Large intestine (tissue), 3 donors: ENCODE data around the gene STX1A. TPM values are rescaled to one million over a fixed set of nuclear protein-coding genes. Genes with fewer than 3 reads are reported as not detected.
"Not testable (repeated sequence)": the region's sequence is repeated elsewhere in the genome, so short reads cannot be mapped to it uniquely, and the experiment has no call there.

Experiments
- DNase-seq, 2 donors: peaks; one replicate each; pipeline versions ENCODE4 v3.0.0 to v3.0.0-alpha.2; 2013
- H3K27ac ChIP-seq: one replicate; pipeline ENCODE4 v1.5.1; 2013; ENCODE audit warnings: low read length
- H3K27me3 ChIP-seq: 2 replicates; pipeline ENCODE4 v1.6.1; 2013; ENCODE audit warnings: low read length; ENCODE audit not compliant: control insufficient read depth, insufficient read depth
- H3K36me3 ChIP-seq: 2 replicates; pipeline ENCODE4 v1.6.1; 2013; ENCODE audit warnings: low read length; ENCODE audit not compliant: control insufficient read depth, insufficient read depth
- H3K4me1 ChIP-seq: one replicate; pipeline ENCODE4 v1.6.1; 2013; ENCODE audit warnings: low read length; ENCODE audit not compliant: control insufficient read depth, insufficient read depth
- H3K4me3 ChIP-seq: one replicate; pipeline ENCODE4 v1.5.1; 2013; ENCODE audit warnings: low read length
- H3K9me3 ChIP-seq: one replicate; pipeline ENCODE4 v1.6.1; 2013; ENCODE audit warnings: mild to moderate bottlenecking, low read depth, low read length, moderate library complexity; ENCODE audit not compliant: control insufficient read depth
- WGBS: methylation state at CpG from one replicate; pipeline ENCODE4 v1.1.5; 2013; ENCODE audit warnings: low lambda C conversion rate; ENCODE audit not compliant: insufficient coverage; 5-methylcytosine and 5-hydroxymethylcytosine counted together
- polyA plus RNA-seq: library from polyadenylated mRNA; unstranded; fragments of 120-200 nt; gene quantifications from one replicate; pipeline ENCODE4 v1.2.1, GENCODE V29; 2013

The STX1A gene
- polyA plus RNA-seq, 1 donor = 36.1 TPM

- peaks cover 30% of the 10 kb centered on the region for H3K4me1 ChIP-seq
- not testable (repeated sequence) for DNase-seq, H3K9me3 ChIP-seq, H3K27me3 ChIP-seq, H3K27ac ChIP-seq, H3K4me3 ChIP-seq, H3K36me3 ChIP-seq
- no CpG with 5 or more reads among the region's 9 CpGs for WGBS
Measured at GRCh38 chr7:73720443-73720842, 974 bp upstream of the STX1A start.

GRCh38 chr7:73719806-73720169 lies 319 bp upstream of the STX1A start:
- DNase-seq = no peak
- no peaks in the 10 kb centered on the region for H3K9me3 ChIP-seq
- H3K27ac ChIP-seq = no peak overlapping the region
- H3K36me3 ChIP-seq = no peaks in the 10 kb centered on the region
- 67% methylated on average over 1 of the region's 16 CpGs for WGBS
- H3K4me1 ChIP-seq = peaks cover 36% of the 10 kb centered on the region
- H3K4me3 ChIP-seq = peak overlapping the region; percentile 46
- H3K27me3 ChIP-seq = no peaks in the 10 kb centered on the region

GRCh38 chr7:73718438-73718881 lies 1.0 kb downstream of the STX1A start:
- WGBS = no CpG with 5 or more reads among the region's 9 CpGs
- no peaks in the 10 kb centered on the region for H3K9me3 ChIP-seq
- H3K36me3 ChIP-seq = no peaks in the 10 kb centered on the region
- no peak overlapping the region for H3K27ac ChIP-seq
- peaks cover 37% of the 10 kb centered on the region for H3K4me1 ChIP-seq
- no peak for DNase-seq
- H3K27me3 ChIP-seq = no peaks in the 10 kb centered on the region
- peak overlapping the region; percentile 88 for H3K4me3 ChIP-seq

GRCh38 chr7:73717991-73718405 lies 1.5 kb downstream of the STX1A start:
- no CpG with 5 or more reads among the region's 10 CpGs for WGBS
- peaks cover 37% of the 10 kb centered on the region for H3K4me1 ChIP-seq
- H3K27me3 ChIP-seq = no peaks in the 10 kb centered on the region
- H3K27ac ChIP-seq = no peak overlapping the region
- no peaks in the 10 kb centered on the region for H3K36me3 ChIP-seq
- H3K9me3 ChIP-seq = no peaks in the 10 kb centered on the region
- no peak for DNase-seq
- peak overlapping the region; percentile 88 for H3K4me3 ChIP-seq

- no CpG with 5 or more reads among the region's 13 CpGs for WGBS
- Histone ChIP-seq H3K27ac (peak overlapping the region; percentile 33), H3K27me3 (no peaks in the 10 kb centered on the region), H3K4me1 (peaks cover 37% of the 10 kb centered on the region), H3K9me3 (no peaks in the 10 kb centered on the region), H3K36me3 (no peaks in the 10 kb centered on the region), H3K4me3 (no peak overlapping the region)
- DNase-seq = no peak
Measured at GRCh38 chr7:73717025-73717807, 2.3 kb downstream of the STX1A start.

- H3K9me3 ChIP-seq = no peaks in the 10 kb centered on the region
- H3K27me3 ChIP-seq = no peaks in the 10 kb centered on the region
- WGBS = no CpG with 5 or more reads among the region's 4 CpGs
- no peak overlapping the region for H3K4me3 ChIP-seq
- peak overlapping the region; percentile 92 for H3K27ac ChIP-seq
- peaks cover 37% of the 10 kb centered on the region for H3K4me1 ChIP-seq
- no peak for DNase-seq
- H3K36me3 ChIP-seq = no peaks in the 10 kb centered on the region
Measured at GRCh38 chr7:73716318-73716890, 3.1 kb downstream of the STX1A start.

- Histone ChIP-seq H3K27ac (peak overlapping the region; percentile 92), H3K4me1 (peaks cover 37% of the 10 kb centered on the region), H3K4me3 (no peak overlapping the region), H3K9me3 (no peaks in the 10 kb centered on the region), H3K27me3 (no peaks in the 10 kb centered on the region), H3K36me3 (no peaks in the 10 kb centered on the region)
- peak; percentile 97 to 98 for DNase-seq
- WGBS = no CpG with 5 or more reads among the region's 16 CpGs
Measured at GRCh38 chr7:73715648-73716317, 3.7 kb downstream of the STX1A start.

GRCh38 chr7:73713319-73713718 lies 6.2 kb downstream of the STX1A start:
- peaks cover 31% of the 10 kb centered on the region for H3K4me1 ChIP-seq
- H3K27ac ChIP-seq, H3K27me3 ChIP-seq, H3K9me3 ChIP-seq, DNase-seq, H3K4me3 ChIP-seq: not testable (repeated sequence)
- no CpG with 5 or more reads among the region's 6 CpGs for WGBS
- peaks cover 10% of the 10 kb centered on the region for H3K36me3 ChIP-seq

- no peak for DNase-seq
- Histone ChIP-seq H3K4me3 (no peak overlapping the region), H3K27ac (no peak overlapping the region), H3K36me3 (peaks cover 11% of the 10 kb centered on the region), H3K27me3 (no peaks in the 10 kb centered on the region), H3K4me1 (peaks cover 27% of the 10 kb centered on the region), H3K9me3 (no peaks in the 10 kb centered on the region)
- no CpG with 5 or more reads among the region's 1 CpG for WGBS
Measured at GRCh38 chr7:73712773-73713172, 6.7 kb downstream of the STX1A start.

GRCh38 chr7:73708961-73709549 lies 10.4 kb downstream of the STX1A start:
- Histone ChIP-seq H3K9me3 (no peaks in the 10 kb centered on the region), H3K4me3 (no peak overlapping the region), H3K27ac (no peak overlapping the region), H3K36me3 (peaks cover 33% of the 10 kb centered on the region), H3K4me1 (peaks cover 10% of the 10 kb centered on the region), H3K27me3 (no peaks in the 10 kb centered on the region)
- no CpG with 5 or more reads among the region's 16 CpGs for WGBS
- DNase-seq = no peak
